GM12873 (cell line): Measurements from ENCODE around the gene MOB1A.

Experiments used
- TF ChIP-seq, protein P1 (sequence below): IDR thresholded peaks from 2 replicates; pipeline ENCODE4 v1.5.1; 2012; ENCODE audit warnings: low read depth, mild to moderate bottlenecking, moderate library complexity, low read length, control low read depth; ENCODE audit not compliant: insufficient read depth; ENCODE audit errors: missing control alignments

MOB1A gene

GRCh38 chr2:74105413-74105812 is 73.3 kb downstream of the MOB1A start:
- TF ChIP-seq, protein P1, sequence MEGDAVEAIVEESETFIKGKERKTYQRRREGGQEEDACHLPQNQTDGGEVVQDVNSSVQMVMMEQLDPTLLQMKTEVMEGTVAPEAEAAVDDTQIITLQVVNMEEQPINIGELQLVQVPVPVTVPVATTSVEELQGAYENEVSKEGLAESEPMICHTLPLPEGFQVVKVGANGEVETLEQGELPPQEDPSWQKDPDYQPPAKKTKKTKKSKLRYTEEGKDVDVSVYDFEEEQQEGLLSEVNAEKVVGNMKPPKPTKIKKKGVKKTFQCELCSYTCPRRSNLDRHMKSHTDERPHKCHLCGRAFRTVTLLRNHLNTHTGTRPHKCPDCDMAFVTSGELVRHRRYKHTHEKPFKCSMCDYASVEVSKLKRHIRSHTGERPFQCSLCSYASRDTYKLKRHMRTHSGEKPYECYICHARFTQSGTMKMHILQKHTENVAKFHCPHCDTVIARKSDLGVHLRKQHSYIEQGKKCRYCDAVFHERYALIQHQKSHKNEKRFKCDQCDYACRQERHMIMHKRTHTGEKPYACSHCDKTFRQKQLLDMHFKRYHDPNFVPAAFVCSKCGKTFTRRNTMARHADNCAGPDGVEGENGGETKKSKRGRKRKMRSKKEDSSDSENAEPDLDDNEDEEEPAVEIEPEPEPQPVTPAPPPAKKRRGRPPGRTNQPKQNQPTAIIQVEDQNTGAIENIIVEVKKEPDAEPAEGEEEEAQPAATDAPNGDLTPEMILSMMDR: no peak

- TF ChIP-seq, protein P1: no peak
Measured at GRCh38 chr2:74104839-74105238, 73.8 kb downstream of the MOB1A start.

GRCh38 chr2:74103763-74104162 is 74.9 kb downstream of the MOB1A start:
- TF ChIP-seq, protein P1: no peak
